ENCODE measurements around the gene MEAF6.

The MEAF6 gene

DNA sequence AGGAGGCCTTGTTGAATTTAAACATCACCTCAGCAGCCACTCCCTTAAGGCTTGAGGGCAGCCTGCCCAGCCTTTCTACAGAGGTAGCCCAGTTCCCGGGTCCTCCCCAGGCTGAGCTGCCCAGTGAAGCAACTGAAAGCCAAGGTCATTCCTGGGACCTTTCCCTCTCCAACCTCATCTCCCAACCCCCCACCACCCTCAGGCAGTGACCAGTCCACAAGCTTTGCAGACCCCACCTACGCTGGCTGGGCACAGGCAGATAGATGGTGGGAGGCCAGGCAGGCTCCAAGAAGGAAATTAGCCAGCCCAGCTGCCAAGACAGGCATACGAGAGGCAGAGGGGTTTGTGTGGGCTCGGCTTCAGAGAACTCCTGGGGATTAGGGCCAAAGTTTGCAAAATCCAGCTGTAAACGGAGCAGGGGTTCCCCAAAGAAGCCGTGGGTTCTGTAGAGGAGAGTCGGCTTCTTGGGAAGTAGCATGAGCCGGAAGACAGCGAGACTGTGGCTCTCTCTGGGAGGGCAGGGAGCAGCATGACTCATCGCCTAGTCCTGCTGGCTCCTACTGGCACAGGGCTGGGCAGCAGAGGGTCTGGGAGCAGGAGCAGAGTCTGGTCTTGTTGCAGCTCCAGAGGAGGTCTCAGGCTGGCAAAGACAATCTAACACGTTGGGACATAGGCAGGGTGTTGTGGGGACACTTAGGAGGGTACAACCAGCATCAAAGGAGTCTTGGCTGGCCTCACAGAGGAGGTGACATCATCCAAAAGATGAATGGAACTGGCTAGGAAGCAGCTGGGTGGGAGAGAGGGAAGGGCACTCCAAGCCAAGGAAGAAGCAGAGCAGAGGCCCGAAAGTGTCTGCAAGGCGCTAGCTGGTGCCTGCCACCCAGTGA, 43.0 kb downstream of the MEAF6 start:
- peak; percentile 31 for DNase-seq

DNA sequence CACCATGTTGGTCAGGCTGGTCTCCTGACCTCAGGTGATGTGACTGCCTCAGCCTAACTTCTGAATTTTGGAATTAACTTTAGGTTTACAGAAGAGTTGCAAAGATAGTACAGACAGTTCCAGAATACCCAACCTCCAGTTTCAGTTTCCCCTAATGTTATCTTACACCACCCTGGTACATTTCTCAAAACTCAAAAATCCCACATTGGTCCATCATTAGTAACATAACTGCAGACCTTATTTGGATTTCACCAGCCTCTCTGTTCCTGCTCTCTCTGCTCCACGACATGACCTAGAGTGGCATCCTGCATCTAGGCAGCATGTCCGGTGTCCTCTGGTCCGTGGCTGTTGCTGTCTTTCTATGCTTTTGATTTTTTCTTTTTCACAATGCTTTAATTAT, 45.2 kb downstream of the MEAF6 start:
- no peak for DNase-seq

DNA sequence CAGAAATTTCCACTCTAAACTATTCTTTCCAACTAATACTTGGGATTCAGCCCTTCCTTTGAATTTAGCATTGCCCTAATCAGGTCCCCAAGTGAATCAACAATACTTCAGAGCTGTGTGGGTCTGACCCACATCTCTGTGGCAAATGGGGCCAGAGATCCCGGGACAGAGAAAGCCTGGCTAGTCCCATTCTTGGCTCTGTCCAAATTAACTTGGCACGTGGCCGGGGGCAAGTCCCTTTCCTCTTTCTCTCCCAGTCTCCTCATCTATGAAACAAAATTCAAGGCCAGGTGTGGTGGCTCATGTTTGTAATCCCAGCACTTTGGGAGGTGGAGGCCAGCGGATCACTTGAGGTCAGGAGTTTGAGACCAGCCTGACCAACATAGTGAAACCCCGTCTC, 46.5 kb downstream of the MEAF6 start:
- no peak for DNase-seq

DNA sequence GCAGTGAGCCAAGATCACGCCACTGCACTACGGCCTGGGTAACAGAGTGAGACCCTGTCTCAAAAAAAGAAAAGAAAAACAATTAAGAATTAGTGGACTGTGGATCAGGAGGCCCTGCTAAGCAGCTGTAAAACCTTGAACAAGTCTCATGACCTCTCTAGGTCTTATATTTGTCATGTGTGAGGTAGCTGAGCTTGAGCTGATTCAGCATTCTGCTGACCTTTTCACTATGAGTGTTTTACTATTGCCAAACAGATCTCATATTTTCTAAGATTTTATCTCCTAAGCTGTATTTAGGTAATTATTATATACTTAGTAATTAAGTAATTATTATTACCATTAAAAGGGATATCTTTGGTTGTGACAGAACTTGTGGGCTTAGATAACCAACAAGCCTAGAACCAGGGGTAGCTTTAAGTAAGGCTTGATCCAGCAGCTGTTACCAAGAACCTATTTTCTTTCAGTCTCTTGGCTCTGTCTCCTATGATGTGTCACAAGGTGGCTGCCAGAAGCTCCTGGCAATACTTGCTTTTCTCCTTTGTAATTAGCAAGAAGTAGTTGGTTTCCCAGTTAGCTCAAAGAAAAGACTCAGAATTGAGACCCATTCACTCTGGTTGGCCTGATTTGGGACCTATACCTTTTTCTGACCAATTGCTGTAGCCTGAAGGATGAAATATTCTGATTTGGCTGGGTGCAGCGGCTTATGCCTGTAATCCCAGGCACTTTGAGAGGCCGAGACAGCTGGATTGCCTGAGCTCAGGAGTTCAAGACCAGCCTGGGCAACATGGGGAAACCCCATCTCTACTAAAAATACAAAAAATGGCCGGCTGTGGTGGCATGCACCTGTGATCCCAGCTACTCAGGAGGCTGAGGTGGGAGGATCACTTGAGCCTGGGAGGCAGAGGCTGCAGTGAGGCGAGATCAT, 48.7 kb downstream of the MEAF6 start:
- no peak for DNase-seq

DNA sequence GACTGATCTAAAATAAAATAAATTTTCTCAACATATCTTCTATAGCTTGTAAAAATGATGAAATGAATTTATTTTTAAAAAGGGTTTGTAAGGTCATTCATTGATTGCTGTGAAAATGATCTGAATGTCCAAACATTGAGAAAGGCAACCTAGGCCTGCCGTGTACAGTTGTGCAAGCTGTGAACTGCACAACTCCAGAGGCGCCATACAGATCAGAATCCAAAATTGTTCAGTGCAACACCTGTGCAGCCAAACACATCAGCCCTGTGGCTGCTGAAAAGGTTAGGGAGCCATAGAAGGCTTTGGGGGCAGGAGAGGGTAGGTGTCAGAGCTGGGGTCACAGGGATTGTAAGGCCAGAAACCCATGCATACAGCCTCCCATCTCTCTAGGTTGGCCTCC, 50.1 kb downstream of the MEAF6 start:
- no peak for DNase-seq

DNA sequence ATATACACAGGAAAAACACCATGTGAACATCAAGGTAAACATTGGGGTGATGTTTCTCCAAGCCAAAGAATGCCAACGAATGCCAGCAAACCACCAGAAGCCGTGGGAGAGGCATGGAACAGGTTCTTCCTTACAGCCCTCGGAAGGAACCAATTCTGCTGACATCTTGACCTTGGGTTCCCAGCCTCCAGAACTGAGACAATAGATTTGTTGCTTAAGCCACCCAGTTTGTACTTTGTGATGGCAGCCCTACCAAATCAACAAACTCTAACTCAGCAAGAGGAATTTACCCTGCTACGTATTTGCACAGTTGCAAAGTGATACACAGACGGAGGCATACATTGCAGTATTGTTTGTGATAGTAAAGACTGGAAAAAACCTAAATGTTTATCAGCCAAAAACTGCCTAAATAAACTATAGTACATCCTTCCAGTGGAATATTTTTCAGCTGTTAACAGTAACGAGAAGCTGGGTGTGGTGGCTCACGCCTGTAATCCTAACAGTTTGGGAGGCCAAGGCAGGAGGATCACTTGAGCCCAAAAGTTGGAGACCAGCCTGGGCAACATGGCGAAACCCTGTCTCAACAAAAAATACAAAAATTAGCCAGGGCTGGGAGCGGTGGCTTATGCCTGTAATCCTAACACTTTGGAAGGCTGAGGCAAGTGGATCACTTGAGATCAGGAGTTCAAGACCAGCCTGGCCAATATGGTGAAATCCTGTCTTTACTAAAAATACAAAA, 52.7 kb downstream of the MEAF6 start:
- no peak for DNase-seq

DNA sequence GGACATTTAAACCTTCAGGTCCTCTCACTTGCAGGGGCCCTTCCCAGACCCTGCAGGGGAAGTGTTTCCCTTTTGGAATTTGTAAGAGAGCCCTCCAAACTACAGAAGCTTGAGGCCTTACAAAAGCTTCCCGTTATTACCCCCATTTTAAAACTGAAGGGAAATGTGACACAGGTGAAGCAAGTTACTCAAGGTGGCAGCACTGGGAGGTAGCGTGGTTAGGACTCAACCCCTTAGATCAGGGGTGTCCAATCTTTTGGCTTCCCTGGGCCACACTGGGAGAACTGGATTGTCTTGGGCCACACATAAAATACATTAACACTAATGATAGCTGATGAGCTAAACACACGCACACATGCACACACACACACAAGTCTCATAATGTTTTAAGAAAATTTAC, 56.0 kb downstream of the MEAF6 start:
- DNase-seq = no peak

DNA sequence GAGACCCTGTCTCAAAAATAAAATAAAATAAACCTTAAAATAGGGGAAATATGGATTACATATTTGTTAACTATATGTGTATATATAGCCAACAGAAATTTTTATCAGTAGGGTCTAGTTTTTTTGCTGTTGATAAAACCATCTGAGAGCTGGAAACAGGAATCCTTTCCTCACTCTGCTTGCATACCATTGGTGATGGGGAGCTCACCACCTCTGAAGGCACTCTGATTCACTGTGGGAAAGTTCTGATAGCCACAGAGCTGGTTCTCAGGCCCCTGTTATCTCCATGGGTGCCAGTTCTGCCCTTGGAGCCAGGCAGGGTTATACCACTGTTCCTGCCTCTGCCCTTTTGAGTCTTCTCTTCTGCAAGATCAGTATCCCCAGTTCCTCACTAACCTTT, 58.0 kb downstream of the MEAF6 start:
- no peak for DNase-seq

DNA sequence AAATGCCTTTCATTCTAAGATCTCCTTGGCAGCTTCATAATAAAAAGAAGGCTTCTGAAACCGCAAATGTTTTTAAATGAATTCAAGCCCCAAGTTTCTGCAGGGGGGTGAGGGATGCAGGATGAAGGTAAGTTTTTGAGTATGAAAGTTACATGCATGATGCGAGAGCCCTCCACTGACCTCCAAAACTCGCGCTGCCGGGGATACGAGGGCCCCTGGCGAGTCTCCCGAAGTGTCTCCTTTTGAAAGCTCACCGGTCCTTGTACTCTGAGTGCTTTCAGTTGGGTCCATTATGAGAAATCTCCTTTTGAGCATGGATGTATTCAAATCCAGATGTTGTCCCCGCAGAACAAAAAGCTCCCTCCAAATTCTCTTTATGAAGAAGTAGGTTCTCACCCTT, 59.0 kb downstream of the MEAF6 start:
- DNase-seq = no peak

DNA sequence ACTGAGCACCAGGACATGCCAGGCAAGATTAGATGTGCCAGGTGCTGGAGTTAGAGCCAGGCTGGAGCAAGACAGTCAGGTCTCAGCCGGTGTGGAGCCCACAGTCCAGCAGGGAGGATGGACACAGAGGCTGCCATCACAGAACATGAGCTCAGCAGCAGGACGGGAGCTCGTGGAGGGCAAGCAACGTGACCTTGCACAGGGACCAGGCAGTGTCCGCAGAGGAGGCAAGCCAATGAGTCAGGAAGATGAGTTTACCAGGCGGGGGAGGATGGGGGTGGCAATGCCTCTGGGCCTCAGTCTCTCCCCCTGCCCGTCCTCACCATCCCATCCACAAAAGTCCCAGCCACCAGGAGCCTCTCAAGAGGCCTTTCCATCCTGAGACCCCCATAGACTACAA, 60.9 kb downstream of the MEAF6 start:
- DNase-seq = no peak

DNA sequence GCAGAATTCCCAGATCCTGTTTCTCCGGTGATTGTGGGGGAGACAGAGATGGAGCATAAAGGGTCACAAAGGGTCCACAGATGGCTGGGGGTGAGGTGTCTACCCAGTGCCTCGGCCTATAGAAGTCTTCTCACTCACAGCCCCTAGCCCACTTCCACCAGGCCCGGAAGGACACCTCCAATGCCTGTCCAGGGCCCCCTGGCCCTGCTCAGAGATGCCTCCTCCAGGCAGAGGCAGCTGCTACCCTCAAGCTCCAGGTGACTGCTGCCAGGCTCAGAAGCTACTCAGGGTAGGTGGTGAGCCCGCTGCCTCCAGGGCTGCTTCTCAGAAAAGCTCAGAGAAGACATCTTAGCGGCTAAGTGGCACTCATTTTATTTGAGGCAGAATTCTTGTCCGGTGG, 62.1 kb downstream of the MEAF6 start:
- no peak for DNase-seq

DNA sequence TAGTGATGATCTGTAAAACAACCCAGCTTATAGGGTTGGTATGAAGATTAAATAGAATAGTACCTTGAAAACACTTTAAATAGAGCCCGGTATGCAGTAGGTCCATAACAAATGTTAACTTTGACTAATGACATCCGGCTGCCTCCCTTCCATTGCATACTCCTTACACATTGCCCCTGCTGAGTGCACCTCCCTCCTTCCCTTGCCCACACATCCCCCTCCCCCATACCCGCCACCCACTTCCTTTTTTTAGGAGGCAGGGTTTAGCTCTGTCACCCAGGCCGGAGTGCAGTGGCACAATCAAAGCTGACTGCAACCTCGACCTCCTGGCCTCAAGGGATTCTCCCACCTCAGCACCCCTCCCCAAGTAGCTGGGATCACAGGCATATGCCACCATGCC, 64.6 kb downstream of the MEAF6 start:
- no peak for DNase-seq

DNA sequence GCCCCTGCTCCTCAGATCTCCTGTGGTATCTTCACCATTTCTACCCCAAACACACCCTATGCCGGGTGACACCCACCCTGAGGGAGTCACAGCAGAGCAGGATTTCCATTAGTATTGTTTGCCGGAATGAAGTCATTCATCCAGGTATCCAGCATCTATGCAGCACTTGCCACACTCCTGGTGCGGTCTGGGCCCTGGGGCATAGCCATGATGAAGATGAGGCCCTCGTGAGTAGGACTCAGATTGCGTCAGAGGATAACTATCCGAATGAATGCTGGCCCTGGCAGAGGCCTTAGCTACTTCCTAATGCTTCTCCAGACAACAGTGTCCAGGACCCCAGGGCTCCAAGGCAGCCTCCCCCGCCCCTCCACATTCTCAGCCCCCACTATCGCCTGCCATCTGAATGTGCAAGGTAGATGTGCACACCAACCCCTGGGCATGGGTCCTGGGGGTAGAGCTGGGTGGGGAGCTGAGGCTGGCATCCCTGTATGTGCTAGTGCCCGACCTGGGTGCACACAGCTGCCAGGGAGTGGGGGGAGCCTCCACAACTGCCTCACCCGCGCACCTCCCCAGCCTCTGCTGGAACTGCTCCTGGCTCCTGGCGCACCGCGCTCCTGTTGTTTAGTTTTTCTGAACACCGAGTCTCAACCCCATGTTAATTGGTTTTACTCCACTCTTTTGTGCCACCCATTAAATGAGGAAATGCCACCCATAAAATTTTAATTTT, 65.7 kb downstream of the MEAF6 start:
- DNase-seq = no peak

DNA sequence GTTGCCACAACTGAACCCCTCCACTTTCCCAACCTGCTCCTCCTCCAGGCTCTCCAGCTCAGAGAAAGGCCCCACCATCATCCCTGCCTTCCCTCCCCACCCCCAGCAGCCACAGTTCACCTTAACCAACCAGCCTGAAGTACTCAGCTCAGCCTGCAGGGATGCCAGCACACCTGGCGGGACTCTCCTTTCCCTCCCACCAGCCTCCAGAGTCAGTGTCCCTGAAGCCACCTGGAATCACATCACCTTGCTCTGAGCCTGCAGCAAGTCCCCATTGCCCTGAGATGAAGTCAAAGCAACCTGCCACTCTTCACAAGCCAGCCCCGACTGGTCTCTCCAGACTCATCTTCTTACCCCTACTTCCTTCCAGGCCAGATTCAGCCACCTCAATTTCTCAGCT, 66.4 kb downstream of the MEAF6 start:
- DNase-seq = no peak

DNA sequence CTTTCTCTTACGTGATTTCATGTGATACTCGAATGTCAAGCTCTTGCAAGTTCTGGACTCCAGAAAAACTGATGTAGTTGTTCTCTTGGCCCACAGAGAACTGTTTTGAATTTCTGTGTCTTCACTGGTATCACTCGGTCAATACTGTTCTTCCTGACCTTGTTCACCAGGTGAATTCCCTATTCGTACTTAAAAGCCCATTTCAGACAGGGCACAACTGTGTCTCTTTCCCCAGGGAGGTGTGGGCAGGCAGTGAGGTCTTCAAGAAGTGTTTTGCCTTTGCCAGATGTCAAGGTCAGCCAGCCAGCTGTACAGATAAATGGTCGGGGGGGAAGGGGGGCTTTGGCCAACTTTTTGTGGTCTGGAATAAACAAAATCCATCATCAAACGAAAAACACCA, 67.7 kb downstream of the MEAF6 start:
- DNase-seq = no peak

DNA sequence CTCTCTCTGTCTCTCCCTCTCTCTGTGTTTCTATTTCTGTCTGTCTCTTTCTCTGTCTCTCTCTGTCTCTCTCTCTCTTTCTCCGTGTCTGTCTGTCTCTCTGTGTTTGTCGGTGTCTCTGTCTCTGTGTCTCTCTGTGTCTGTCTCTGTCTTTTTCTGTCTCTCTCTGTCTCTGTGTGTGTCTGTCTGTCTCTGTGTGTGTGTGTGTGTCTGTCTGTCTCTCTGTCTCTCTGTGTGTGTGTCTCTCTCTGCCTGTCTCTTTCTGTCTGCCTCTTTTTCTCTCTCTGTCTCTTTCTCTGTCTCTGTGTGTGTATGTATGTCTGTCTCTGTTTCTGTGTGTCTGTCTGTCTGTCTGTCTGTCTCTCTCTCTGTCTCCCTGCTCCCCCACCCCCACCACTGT, 71.9 kb downstream of the MEAF6 start:
- no peak for DNase-seq
